ENCODE results near the gene TMEM79.

TMEM79 gene

GRCh38 chr1:156266051-156266450 lies 18.1 kb upstream of the TMEM79 start:
- no peak for DNase-seq

GRCh38 chr1:156268336-156268735 lies 15.8 kb upstream of the TMEM79 start:
- no peak for DNase-seq

GRCh38 chr1:156270314-156270713 lies 13.8 kb upstream of the TMEM79 start:
- no peak for DNase-seq

- DNase-seq = no peak
Measured at GRCh38 chr1:156276532-156276931, 7.6 kb upstream of the TMEM79 start.

GRCh38 chr1:156276966-156277381 lies 7.2 kb upstream of the TMEM79 start:
- DNase-seq = no peak

- DNase-seq = no peak
Measured at GRCh38 chr1:156279837-156280236, 4.3 kb upstream of the TMEM79 start.

- DNase-seq = peak; percentile 25
Measured at GRCh38 chr1:156281281-156281680, 2.8 kb upstream of the TMEM79 start.

- DNase-seq = no peak
Measured at GRCh38 chr1:156281693-156282478, 2.2 kb upstream of the TMEM79 start.

GRCh38 chr1:156282479-156283222 lies 1.5 kb upstream of the TMEM79 start, which contains the start of gene SMG5:
Gene SMG5, minus strand, starts transcription at chr1:156282825. Its CDS starts 145 bp downstream, at chr1:156282680.
- peak; percentile 99 for DNase-seq

GRCh38 chr1:156283521-156283920 lies 604 bp upstream of the TMEM79 start:
- DNase-seq = no peak

GRCh38 chr1:156284757-156285156 lies 632 bp downstream of the TMEM79 start:
- no peak for DNase-seq

- no peak for DNase-seq
Measured at GRCh38 chr1:156285437-156285836, 1.3 kb downstream of the TMEM79 start.

- DNase-seq = no peak
Measured at GRCh38 chr1:156286061-156286460, 1.9 kb downstream of the TMEM79 start.

GRCh38 chr1:156289857-156290256 lies 5.7 kb downstream of the TMEM79 start:
- DNase-seq = no peak

GRCh38 chr1:156291226-156292061 lies 7.3 kb downstream of the TMEM79 start:
- DNase-seq = peak; percentile 75

GRCh38 chr1:156293098-156293434 lies 8.9 kb downstream of the TMEM79 start:
- DNase-seq = no peak

GRCh38 chr1:156293895-156294294 lies 9.8 kb downstream of the TMEM79 start:
- no peak for DNase-seq

GRCh38 chr1:156295391-156295947 lies 11.3 kb downstream of the TMEM79 start, which contains the start of gene GLMP:
Gene GLMP, minus strand, starts transcription at chr1:156295679. Its CDS starts 34 bp downstream, at chr1:156295645.
- DNase-seq = peak; percentile 63

GRCh38 chr1:156298852-156299357 lies 14.8 kb downstream of the TMEM79 start, which contains the start of gene VHLL:
Gene VHLL, minus strand, starts transcription at chr1:156299307. Its CDS starts 118 bp downstream, at chr1:156299189.
- no peak for DNase-seq

- no peak for DNase-seq
Measured at GRCh38 chr1:156303241-156303640, 19.1 kb downstream of the TMEM79 start.

- DNase-seq = no peak
Measured at GRCh38 chr1:156305215-156305614, 21.1 kb downstream of the TMEM79 start.

GRCh38 chr1:156308078-156308477 lies 24.0 kb downstream of the TMEM79 start:
- no peak for DNase-seq

- no peak for DNase-seq
Measured at GRCh38 chr1:156310962-156311361, 26.8 kb downstream of the TMEM79 start.
